Measurements from ENCODE around the gene NOSTRIN.
"Not testable (repeated sequence)": the region's sequence is repeated elsewhere in the genome, so short reads cannot be mapped to it uniquely, and the experiment has no call there.

Gene NOSTRIN, protein sequence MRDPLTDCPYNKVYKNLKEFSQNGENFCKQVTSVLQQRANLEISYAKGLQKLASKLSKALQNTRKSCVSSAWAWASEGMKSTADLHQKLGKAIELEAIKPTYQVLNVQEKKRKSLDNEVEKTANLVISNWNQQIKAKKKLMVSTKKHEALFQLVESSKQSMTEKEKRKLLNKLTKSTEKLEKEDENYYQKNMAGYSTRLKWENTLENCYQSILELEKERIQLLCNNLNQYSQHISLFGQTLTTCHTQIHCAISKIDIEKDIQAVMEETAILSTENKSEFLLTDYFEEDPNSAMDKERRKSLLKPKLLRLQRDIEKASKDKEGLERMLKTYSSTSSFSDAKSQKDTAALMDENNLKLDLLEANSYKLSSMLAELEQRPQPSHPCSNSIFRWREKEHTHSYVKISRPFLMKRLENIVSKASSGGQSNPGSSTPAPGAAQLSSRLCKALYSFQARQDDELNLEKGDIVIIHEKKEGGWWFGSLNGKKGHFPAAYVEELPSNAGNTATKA

GRCh38 chr2:168801961-168802858 is at the start of gene NOSTRIN:
Gene NOSTRIN (plus strand): TSS chr2:168802637. CDS start chr2:168802647, 10 bp downstream.
- DNase-seq = no peak

DNA sequence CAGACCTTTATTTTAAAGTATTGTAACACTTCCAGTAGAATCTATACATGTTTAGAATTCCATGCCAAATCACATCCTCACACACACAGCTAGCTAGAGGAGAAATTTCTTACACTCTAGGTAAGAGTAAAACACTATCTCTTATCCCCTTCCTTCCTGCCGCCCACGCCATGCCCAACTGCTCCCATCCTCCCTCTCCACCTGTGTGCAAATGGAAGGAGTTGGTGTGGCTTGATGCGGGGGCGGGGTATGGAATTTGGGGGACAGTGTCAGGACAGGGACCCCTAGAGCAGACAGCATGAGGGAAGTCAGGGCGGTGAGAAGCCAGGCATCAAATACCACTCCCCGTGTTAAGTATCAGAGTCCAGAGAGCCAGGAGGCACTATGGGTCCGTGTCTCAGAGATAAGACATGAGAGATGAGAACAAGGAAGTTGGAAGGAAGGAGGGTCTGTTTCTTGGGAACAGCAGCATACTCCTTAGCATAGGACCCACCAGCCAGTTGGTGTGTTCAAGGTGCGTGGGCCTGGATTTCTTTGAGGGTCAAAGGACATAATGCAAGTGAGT is 48.6 kb upstream of the NOSTRIN start:
- no peak for DNase-seq

- no peak for DNase-seq
Observed at GRCh38 chr2:168757223-168757622, 45.2 kb upstream of the NOSTRIN start.

GRCh38 chr2:168758970-168759820 is 43.2 kb upstream of the NOSTRIN start:
- DNase-seq = peak; percentile 48

DNA sequence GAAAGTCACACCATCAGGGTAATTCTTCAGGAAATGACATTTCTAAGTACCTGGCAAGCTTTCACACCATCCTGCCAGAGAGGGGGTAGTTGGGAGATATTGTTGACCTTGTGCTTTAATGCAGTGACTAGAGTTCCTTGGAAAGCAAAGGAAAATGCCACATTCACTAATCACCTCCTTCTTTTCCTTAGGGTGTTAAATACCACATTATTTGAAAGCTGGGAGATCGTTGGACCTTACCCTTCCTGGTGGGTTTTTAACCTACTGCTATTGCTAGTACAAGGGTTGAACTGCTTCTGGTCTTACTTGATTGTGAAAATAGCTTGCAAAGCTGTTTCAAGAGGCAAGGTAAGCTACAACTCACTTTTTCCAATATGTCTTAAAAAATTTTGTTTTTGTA is 37.0 kb upstream of the NOSTRIN start:
- DNase-seq = no peak

DNA sequence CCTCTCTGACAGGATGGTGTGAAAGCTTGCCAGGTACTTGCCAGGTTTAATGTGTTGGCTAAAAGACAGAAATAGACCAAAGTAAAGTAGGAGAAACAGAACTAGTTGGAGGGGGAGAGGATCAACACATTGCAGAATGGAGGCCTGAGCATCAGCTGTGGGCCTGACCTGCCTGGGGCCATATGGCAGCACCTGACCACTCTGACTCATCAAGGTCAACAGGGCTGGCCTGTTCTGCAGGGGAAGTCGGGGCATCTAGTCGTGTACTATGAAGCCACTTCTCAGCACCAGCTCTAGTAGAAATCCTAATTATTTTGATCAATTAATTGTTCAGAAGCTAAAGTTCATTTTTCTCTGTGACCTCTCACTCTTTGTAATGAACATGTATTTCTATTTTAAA is 35.8 kb upstream of the NOSTRIN start:
- DNase-seq = peak; percentile 9

DNA sequence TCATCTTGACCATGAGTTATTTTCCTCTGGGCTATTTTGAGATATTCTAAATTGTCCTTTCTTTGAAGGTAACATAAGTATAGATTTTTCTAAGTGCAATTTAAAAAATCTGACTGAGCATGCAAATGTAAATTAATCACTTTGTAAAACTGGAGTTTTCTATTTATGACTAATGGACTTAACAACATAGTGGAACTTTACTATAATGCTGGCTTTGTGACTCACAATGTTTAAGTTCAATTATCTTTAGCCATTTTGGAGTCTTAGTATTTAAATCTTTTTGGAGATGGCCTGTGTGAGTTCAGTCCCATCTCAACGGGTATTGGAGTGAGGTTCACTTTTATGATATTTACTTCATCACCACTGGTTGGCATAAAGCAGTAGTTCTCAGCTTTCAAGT is 35.2 kb upstream of the NOSTRIN start:
- no peak for DNase-seq

- DNase-seq = not testable (repeated sequence)
Observed at GRCh38 chr2:168768357-168768756, 34.1 kb upstream of the NOSTRIN start.

GRCh38 chr2:168770796-168771195 is 31.6 kb upstream of the NOSTRIN start:
- no peak for DNase-seq

DNA sequence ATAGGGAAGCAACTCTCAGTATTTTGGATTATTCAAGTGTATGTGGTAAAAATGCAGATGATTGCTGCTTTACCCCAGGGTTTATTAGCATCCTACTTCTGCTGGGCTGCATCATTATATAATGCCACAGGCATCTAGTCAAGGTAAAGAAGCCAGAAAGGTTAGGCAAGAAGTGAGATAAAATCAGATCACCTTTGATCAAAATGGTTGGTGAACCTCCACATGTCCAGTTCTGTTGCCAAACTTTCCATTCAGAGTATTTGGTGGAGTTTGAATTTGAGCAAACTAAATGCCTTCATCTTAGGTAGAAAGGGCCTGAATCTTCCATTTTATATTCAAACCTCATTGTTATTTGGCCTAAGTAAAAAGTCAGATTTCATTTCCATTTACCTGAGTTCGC is 29.7 kb upstream of the NOSTRIN start:
- DNase-seq = no peak

- no peak for DNase-seq
Observed at GRCh38 chr2:168773128-168773527, 29.3 kb upstream of the NOSTRIN start.

DNA sequence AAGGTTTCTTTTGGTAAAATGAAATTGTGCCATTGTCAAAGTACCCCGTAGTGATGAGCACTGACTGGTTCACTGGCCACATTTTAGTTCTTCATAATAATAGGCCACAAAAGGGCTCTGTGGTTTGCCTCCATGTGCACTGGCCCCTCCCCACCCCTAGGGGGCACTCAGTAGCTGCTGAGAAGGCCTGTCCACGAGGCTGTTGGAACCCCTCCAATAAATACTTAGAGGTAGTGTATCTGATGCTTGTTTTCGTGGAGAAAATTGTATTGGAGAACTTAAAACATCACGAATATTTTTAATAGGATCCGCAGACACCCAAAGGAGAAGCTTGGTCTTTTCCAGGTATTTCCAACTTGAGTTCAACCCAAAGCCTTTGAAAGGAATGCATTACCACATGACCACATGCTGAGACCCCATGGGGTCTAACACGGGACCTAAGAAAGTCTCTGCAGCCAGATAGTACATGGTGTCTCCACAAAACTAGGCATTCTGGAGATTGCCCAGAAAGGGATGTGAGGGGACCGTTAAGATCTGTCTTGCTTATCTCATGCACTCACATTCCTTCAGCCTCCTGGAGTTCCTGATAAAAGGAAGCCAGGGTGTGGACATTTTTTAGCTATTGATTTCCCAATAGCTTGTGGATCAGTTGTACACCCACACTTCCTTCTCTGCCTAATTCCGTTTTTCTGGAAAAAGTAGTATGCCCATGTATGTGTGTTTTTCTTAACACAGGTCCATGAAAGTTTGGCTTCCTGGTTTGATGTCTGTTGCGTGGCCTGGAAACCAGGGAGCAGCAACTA is 28.5 kb upstream of the NOSTRIN start:
- peak; percentile 66 for DNase-seq

DNA sequence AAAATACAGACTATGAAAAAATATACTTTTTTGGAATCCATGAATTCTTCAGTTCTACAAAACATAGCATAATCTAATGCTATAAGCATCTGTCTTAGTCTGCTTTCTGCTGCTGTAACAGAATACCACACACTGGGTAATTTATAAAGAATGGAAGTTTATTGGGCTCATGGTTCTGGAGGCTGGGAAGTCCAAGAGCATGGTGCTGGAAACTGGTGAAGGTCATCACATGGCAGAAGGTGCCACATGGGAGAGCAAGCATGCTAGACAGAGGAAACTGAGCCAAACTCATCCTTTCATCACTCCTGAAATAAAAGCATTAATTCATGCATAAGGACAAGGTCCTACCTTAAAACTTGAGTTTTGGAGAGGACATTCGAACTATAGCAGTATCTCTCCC is 26.6 kb upstream of the NOSTRIN start:
- no peak for DNase-seq

DNA sequence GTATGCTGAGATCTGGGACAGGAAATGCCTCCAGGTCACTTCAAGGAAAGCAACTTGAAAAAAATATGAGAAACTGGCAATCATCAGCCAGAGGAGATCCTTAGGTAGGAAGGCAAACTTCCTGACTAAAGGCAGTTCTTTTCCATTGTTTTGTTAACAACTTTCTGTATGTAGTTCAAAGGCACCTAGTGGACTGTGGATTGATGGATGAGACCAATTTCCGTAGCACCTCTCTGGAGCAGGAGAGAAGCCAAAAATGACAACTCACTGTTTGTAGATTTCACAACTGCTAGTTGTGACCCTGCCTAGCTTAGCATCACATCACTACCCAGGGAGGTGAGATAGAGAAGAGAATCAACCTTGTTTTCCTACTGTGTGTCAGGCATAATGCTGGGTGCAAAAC is 21.8 kb upstream of the NOSTRIN start:
- no peak for DNase-seq

- DNase-seq = no peak
Observed at GRCh38 chr2:168781191-168781817, 21.1 kb upstream of the NOSTRIN start.

DNA sequence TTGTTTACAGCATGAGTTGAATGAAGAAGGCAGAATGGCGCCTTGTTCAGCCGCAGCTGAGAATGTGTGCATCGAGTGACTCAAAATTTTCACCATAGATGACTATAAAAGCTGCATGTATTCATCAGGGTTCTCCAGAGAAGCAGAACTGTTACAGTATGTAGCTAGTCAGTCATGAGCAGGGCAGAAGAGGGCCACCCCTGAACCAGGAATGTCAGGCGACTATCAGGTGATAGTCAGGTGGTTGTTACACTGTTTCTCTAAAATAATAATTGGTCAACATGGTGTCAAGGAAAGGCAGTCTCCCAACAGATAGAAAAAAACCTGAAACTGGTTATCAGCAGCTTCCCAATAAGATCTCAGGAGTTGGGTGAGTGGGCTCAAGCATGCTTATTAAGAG is 20.2 kb upstream of the NOSTRIN start:
- DNase-seq = no peak

DNA sequence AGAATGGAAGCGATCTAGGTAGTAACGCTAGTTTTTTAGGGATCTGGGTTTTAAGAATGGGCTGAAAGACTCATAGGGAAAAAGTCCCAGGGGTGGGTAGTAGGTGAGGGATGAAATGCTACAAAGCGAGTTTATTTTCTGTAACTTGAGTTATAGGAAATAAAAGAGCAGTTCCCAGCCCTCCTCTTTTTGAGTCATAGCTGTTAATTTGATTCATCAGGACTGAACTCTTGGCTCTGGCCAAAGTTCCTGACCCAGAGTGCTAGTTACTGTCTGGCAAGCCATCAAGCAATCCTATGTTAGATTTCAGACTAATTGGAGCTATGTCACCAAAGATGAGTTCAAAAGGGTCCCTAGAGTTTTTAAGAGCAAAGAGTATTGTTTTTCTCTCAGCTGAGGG is 17.4 kb upstream of the NOSTRIN start:
- no peak for DNase-seq

GRCh38 chr2:168787098-168787781 is 15.2 kb upstream of the NOSTRIN start:
- no peak for DNase-seq

DNA sequence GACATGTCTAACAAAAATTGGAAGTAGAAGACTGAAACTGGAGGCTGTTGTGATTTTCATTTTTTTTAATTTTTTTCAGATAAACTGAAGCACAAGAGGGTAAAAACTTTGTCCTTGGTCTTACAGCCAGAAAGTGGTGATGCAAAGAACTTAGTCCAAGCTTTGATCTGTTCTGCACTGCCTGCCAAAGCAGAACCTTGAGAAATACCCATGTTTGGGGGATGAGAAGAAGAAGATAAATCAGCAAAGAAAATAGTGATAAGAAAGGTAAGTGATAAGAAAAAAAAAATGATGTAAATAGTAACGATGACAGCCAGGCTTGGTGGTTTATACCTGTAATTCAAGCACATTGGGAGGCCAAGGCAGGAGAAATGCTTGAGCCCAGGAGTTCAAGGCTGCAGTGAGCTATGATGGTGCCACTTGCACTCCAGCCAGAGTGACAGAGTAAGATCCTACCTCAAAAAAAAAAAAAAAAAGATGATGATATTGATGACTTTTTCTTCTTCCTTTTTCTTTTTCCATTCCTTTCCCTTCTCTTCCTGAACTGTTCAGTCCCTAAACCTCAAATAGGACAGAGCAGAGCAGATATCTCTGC is 14.6 kb upstream of the NOSTRIN start:
- DNase-seq = no peak

- no peak for DNase-seq
Observed at GRCh38 chr2:168789776-168790175, 12.7 kb upstream of the NOSTRIN start.

Data from EL (cell line).